AG08395 (cell line): ENCODE data around the gene SLC22A2.

Source experiments
- DNase-seq: peaks from one replicate; pipeline ENCODE4 v3.0.0; 2012; ENCODE audit warnings: mixed read lengths, low spot score

Gene SLC22A2

DNA sequence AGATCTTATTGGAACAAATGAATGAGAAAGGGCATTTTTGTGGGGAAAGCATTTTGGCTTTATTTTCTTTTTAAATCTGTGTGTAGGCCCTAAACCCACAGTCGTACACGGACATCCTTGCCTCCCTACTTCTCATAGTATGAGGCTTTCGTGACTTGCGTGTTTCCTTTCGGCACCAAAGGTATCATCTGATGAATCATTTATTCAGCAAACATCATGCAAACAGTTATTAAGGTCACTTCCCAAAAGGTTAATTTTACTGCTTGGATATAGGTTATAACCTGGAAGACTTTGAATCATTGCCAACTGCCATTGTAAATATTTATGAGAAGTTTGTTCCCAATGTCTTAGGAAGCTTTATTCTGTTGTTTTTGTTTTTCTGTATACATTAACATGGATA lies 15.1 kb upstream of the SLC22A2 start:
- no peak for DNase-seq

DNA sequence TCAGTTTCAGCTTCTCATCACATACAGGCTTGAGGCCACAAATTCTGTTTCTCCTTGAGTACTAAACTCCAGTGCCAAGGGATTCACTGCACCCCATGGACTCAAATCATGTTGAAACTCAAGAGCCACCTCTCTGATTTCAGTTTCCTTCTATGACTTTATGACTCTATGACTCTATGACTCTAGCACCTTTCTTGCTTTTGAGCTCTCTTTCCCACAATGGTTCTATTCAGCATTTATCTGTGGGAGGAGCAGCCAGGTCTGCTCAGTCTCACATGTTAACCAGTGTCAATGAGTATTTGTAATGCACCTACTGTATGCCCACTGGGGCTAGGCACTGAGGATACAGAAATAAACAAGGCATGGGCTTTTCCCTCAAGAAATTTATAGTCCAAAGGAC lies 14.6 kb upstream of the SLC22A2 start:
- DNase-seq: no peak

DNA sequence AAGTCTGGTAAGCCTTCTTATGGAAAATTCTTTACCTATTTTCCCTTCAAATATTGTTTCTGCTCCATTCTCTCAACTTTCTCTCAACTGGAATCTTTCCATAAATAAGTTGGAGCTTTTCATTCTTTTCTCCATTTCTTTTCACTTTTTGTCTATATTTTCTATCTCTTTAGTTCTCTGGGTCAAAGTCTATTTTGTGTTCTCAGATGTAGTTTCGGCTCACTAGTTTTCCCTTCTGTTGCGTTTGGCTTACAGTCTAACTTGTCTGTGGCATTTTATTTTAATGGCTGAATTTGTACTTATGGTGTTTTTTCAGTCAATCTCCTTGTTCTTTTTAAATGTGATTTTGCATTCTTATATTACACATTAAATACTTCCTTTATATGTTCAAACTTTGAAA lies 14.1 kb upstream of the SLC22A2 start:
- no peak for DNase-seq

GRCh38 chr6:160270347-160270746 lies 11.7 kb upstream of the SLC22A2 start:
- no peak for DNase-seq

GRCh38 chr6:160269771-160270170 lies 11.2 kb upstream of the SLC22A2 start:
- no peak for DNase-seq

GRCh38 chr6:160269023-160269521 lies 10.5 kb upstream of the SLC22A2 start:
- no peak for DNase-seq

GRCh38 chr6:160267102-160267501 lies 8.5 kb upstream of the SLC22A2 start:
- DNase-seq: no peak

DNA sequence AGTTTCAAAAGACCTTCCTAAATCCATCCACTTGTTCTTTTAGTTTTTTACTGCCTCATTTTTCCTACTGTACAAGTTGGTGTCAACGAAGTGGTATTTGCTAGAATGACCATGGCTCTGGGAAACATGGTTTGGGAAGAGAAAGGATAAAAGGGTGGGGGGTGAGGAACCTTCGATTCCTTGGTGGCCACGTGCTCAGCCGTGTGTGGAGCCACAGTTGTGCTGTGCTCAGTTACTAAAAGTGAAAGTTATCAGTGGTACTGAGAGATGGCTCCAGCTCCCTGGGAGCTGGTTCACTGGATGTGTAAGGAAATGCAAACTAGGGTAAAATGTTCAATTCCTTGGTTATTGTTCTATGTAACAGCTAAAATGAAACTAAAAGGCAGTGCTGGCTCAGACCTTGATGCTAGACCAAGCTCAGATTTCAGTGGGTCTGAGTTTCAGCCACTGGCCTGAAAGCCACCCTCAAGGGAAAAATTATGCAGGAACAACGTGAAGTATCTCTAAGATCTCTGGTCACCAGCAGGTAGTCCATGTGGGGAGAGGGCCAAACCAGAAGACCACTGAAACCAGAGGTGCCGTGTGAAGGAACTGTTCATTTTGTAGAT lies 7.4 kb upstream of the SLC22A2 start:
- DNase-seq: no peak

DNA sequence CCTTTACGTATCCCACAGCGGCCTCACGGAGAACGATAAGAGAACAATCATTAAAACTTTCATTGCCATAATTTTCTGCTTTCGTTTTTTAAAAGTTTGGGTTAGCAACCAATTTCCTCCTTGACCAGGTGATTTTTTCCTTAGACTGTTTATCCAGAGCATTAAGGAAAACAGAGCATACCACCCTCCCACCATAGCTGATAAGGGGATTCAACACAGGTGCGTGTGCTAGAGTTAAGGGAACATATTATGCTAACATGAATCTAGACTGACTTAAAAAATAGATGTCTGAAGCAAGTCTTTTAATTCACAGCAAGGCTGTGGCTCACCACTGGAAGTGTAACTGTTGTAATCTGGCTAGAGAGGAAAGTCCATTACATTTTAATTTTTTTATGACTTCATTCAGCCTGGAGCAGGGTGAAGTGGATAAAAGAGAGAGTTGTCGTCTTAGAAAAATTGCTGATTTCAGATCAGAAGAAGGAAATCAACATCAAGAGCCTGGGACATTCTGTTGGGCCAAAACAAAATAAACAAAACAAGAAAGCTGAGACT lies 5.5 kb upstream of the SLC22A2 start:
- DNase-seq: no peak

- DNase-seq: no peak
These were observed 4.7 kb upstream of the SLC22A2 start for GRCh38 chr6:160263196-160263939.

- no peak for DNase-seq
These were observed 3.5 kb upstream of the SLC22A2 start for GRCh38 chr6:160261991-160262680.

GRCh38 chr6:160260803-160261450 lies 2.3 kb upstream of the SLC22A2 start:
- DNase-seq: no peak

DNA sequence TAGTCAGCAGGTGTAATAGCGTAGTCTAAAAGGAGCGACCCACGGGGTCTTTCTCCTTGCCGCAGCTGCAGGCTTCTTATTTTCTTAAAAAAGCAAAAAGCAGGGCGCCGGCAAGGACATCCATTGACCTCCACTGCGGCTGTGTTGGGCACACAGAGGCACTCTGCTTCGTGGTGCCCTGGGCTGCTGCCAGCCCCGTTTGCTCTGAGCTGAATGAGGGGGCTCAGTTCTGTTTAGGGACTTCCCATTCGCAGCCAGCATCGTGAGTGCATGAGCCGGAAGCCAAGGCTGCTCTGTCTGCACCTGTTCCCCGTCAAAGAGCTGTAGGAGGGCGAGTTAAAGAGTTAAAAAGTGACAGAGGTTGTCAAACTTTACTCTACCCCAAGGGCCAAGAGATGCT lies 1.7 kb upstream of the SLC22A2 start:
- no peak for DNase-seq

- DNase-seq: no peak
These were observed 977 bp upstream of the SLC22A2 start for GRCh38 chr6:160259598-160259997.

GRCh38 chr6:160259143-160259425 lies 463 bp upstream of the SLC22A2 start:
- DNase-seq: no peak

- DNase-seq: no peak
These were observed 2.2 kb downstream of the SLC22A2 start for GRCh38 chr6:160256445-160256844.

- no peak for DNase-seq
These were observed 3.9 kb downstream of the SLC22A2 start for GRCh38 chr6:160254467-160255312.

DNA sequence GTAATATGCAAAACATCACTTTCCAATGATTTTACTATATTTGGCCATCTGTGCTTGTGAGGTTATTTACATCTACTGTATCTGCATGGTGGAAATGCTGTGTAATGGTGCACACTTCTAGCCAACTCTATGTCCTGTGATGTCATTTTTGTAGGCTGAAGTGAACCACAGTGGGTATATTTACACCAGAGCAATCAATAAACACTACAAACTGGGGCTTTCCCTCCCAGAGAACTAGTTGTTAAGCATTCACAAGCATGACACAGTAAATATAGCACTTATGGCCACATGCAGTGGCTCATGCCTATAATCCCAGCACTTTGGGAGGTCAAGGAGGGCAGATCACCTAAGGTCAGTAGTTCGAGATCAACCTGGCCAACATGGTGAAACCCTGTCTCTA lies 4.9 kb downstream of the SLC22A2 start:
- no peak for DNase-seq

- DNase-seq: no peak
These were observed 5.3 kb downstream of the SLC22A2 start for GRCh38 chr6:160253292-160253691.

DNA sequence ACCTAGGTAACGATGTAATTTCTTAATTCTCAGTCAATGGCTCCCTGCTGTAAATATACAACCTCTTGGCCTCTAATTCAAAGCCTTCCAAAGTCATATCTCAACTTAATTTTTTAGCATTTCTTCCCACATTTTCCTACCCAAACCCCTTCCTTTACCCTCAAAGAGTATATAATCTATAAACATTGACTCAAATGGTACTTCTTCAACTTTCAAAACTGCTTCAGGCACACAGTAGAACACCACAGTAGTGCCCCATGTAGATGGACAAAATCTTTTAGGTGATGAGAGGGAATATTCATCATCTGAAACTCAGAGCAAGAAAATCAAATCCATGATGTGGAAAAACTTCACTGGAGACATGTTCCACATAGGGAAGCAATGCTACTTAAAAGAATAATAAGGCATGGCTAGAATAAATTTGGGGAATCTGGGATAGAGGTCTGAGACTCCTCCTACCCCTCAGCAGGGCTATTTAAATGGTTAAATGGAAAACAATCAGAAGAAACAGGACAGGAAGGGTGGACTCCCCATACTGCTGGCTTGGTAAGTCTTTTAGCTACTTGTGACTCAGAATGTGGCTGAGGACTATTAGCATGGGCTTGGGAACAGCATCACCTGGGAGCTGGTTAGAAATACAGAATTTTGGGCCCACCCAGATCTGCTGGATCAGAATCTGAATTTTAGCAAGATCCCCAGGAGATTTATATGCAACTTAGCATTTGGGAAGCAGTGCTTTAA lies 6.4 kb downstream of the SLC22A2 start:
- no peak for DNase-seq

- DNase-seq: no peak
These were observed 8.9 kb downstream of the SLC22A2 start for GRCh38 chr6:160249671-160250070.
